MCF 10A (cell line): ENCODE measurements around the gene GREB1. TPM values are rescaled to one million over a fixed set of nuclear protein-coding genes. Genes with fewer than 3 reads are reported as not detected.

Experiments
- BruUV-seq: library from RNA; stranded (reverse); fragments of 400-500 nt; replicated peaks from 2 replicates; lab custom pipeline; 2021; lab: Mats Ljungman, UMichigan
- CTCF ChIA-PET: fragments of 300-600 bp; sonication (Branson Sonifier 250); formaldehyde crosslinking; extraction: SDS; loops from one replicate; lab custom pipeline; 2021; ENCODE audit warnings: antibody characterized with exemption, inconsistent platforms; lab: Yijun Ruan, JAX
- POLR2A ChIA-PET: fragments of 300-600, 350-650 bp; sonication (Branson Sonifier 250); formaldehyde crosslinking; extraction: SDS; loops from one replicate; lab custom pipeline; 2020; ENCODE audit warnings: antibody characterized with exemption, inconsistent platforms; lab: Yijun Ruan, JAX
- DNase-seq: peaks from one replicate; pipeline ENCODE4 v3.0.0-alpha.2; 2018; ENCODE audit not compliant: unreplicated experiment
- H3K27ac Mint-ChIP-seq: one replicate; pipeline ENCODE4 v1.8.0; 2022; ENCODE audit warnings: mild to moderate bottlenecking, low read depth, mixed read lengths; ENCODE audit not compliant: unreplicated experiment
- H3K27me3 Mint-ChIP-seq: one replicate; pipeline ENCODE4 v1.8.0; 2022; ENCODE audit warnings: mixed read lengths; ENCODE audit not compliant: insufficient read depth, unreplicated experiment
- H3K36me3 Mint-ChIP-seq: one replicate; pipeline ENCODE4 v1.8.0; 2022; ENCODE audit warnings: mild to moderate bottlenecking, moderate library complexity, mixed read lengths; ENCODE audit not compliant: insufficient read depth, unreplicated experiment
- H3K4me1 Mint-ChIP-seq: one replicate; pipeline ENCODE4 v1.8.0; 2022; ENCODE audit warnings: mixed read lengths; ENCODE audit not compliant: insufficient read depth, unreplicated experiment
- H3K4me3 Mint-ChIP-seq: one replicate; pipeline ENCODE4 v1.8.0; 2022; ENCODE audit warnings: mild to moderate bottlenecking, moderate library complexity, mixed read lengths; ENCODE audit not compliant: unreplicated experiment
- H3K9me3 Mint-ChIP-seq: one replicate; pipeline ENCODE4 v1.8.0; 2022; ENCODE audit warnings: mixed read lengths; ENCODE audit not compliant: unreplicated experiment
- CTCF ChIP-seq: fragments of 200-600 bp; IDR thresholded peaks from one replicate; pipeline ENCODE4 v1.8.0; 2022; ENCODE audit warnings: antibody characterized with exemption, mild to moderate bottlenecking; ENCODE audit not compliant: unreplicated experiment
- intact Hi-C: fragments of 100-400 bp; cut with micrococcal nuclease; formaldehyde crosslinking; loops from 2 replicates; pipeline ENCODE4 v1.14.1; 2022
- total RNA-seq: library from RNA; stranded (reverse); gene quantifications from 2 replicates; pipeline ENCODE4 v1.2.3, GENCODE V29; 2022

GREB1 gene
- total RNA-seq, 1 experiment from 2014 or later = 1.7 TPM

- BruUV-seq = no TSS peak
- TF ChIP-seq CTCF = no peak
- Mint-ChIP-seq H3K9me3 (no peaks in the 10 kb centered on the region), H3K4me3 (no peak overlapping the region), H3K36me3 (peaks cover 23% of the 10 kb centered on the region), H3K27ac (no peak overlapping the region), H3K27me3 (no peaks in the 10 kb centered on the region), H3K4me1 (peaks cover 5% of the 10 kb centered on the region)
- CTCF ChIA-PET = no interaction called here
- no peak for DNase-seq
- POLR2A ChIA-PET = no interaction called here
- intact Hi-C loops = no loop called here
Measured at GRCh38 chr2:11616851-11617415, 83.1 kb downstream of the GREB1 start.

- intact Hi-C loops = no loop called here
- ChIA-PET POLR2A (no interaction called here), CTCF (no interaction called here)
- Mint-ChIP-seq H3K36me3 (peaks cover 23% of the 10 kb centered on the region), H3K27me3 (no peaks in the 10 kb centered on the region), H3K4me3 (no peak overlapping the region), H3K4me1 (no peaks in the 10 kb centered on the region), H3K27ac (no peak overlapping the region), H3K9me3 (no peaks in the 10 kb centered on the region)
- no peak for TF ChIP-seq CTCF
- DNase-seq = no peak
- BruUV-seq = no TSS peak
Measured at GRCh38 chr2:11617527-11617926, 83.7 kb downstream of the GREB1 start.

GRCh38 chr2:11617984-11618707 is 84.3 kb downstream of the GREB1 start:
- POLR2A ChIA-PET = no interaction called here
- no peaks in the 10 kb centered on the region for H3K4me1 Mint-ChIP-seq
- no peaks in the 10 kb centered on the region for H3K27me3 Mint-ChIP-seq
- no peak for DNase-seq
- H3K27ac Mint-ChIP-seq = no peak overlapping the region
- intact Hi-C loops = no loop called here
- CTCF ChIA-PET = no interaction called here
- H3K9me3 Mint-ChIP-seq = no peaks in the 10 kb centered on the region
- TF ChIP-seq CTCF = no peak
- no TSS peak for BruUV-seq
- H3K36me3 Mint-ChIP-seq = peaks cover 23% of the 10 kb centered on the region
- H3K4me3 Mint-ChIP-seq = no peak overlapping the region

- DNase-seq = no peak
- ChIA-PET POLR2A (no interaction called here), CTCF (no interaction called here)
- no peaks in the 10 kb centered on the region for H3K9me3 Mint-ChIP-seq
- H3K27me3 Mint-ChIP-seq = no peaks in the 10 kb centered on the region
- no peaks in the 10 kb centered on the region for H3K4me1 Mint-ChIP-seq
- no peak overlapping the region for H3K4me3 Mint-ChIP-seq
- peaks cover 23% of the 10 kb centered on the region for H3K36me3 Mint-ChIP-seq
- TF ChIP-seq CTCF = no peak
- intact Hi-C loops = no loop called here
- no peak overlapping the region for H3K27ac Mint-ChIP-seq
- no TSS peak for BruUV-seq
Measured at GRCh38 chr2:11618708-11619062, 84.8 kb downstream of the GREB1 start.
